ENCODE measurements around the gene ZNF556. TPM values are rescaled to one million over a fixed set of nuclear protein-coding genes. Genes with fewer than 3 reads are reported as not detected.

ZNF556 gene
- total RNA-seq, 1 donor: 0.86 TPM

GRCh38 chr19:2853015-2853606, 14.0 kb upstream of the ZNF556 start:
- no peak overlapping the region for H3K4me3 ChIP-seq (ENCODE audit: low read depth, low read length)
- no peak for DNase-seq (ENCODE audit: low read depth)
- no peak for TF ChIP-seq CTCF (IDR thresholded peaks at IDR 0.05; ENCODE audit: insufficient read depth, low read depth, low read length)

- no peak for DNase-seq (ENCODE audit: low read depth)
- TF ChIP-seq CTCF (IDR thresholded peaks at IDR 0.05; ENCODE audit: insufficient read depth, low read depth, low read length): no peak
- no peak overlapping the region for H3K4me3 ChIP-seq (ENCODE audit: low read depth, low read length)
Measured at GRCh38 chr19:2854849-2855248, 12.3 kb upstream of the ZNF556 start.

GRCh38 chr19:2856457-2857050, 10.6 kb upstream of the ZNF556 start:
- no peak for DNase-seq (ENCODE audit: low read depth)
- no peak for TF ChIP-seq CTCF (IDR thresholded peaks at IDR 0.05; ENCODE audit: insufficient read depth, low read depth, low read length)

GRCh38 chr19:2858864-2859263, 8.3 kb upstream of the ZNF556 start:
- no peak for DNase-seq (ENCODE audit: low read depth)
- TF ChIP-seq CTCF (IDR thresholded peaks at IDR 0.05; ENCODE audit: insufficient read depth, low read depth, low read length): no peak
- no peak overlapping the region for H3K4me3 ChIP-seq (ENCODE audit: low read depth, low read length)

More at GRCh38 chr19:2856457-2857050, 10.6 kb upstream of the ZNF556 start:
- no peak overlapping the region for H3K4me3 ChIP-seq (ENCODE audit: low read depth, low read length)

DNA sequence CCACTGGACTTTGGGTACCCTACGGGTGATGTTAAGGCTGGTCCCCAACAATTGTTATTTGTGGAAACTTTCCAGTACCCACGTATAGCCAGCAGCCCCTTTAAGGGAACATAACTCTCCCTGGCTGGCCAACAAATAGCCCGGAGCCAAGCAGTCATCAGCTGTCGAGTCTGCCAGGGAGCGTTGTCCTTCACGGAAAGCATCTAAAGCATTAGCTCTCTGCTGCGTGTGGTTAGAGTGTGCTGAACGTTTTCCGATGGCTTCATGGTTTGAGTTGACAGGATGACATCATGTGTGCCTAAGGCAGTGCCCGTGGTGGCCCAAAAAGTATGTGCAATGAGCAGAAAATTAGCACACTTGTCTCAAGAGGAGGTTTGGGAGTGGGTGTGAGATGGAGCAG, 3.3 kb upstream of the ZNF556 start:
- no peak for TF ChIP-seq CTCF (IDR thresholded peaks at IDR 0.05; ENCODE audit: insufficient read depth, low read depth, low read length)
- no peak for DNase-seq (ENCODE audit: low read depth)
- H3K4me3 ChIP-seq (ENCODE audit: low read depth, low read length): no peak overlapping the region

- no peak overlapping the region for H3K4me3 ChIP-seq (ENCODE audit: low read depth, low read length)
- no peak for TF ChIP-seq CTCF (IDR thresholded peaks at IDR 0.05; ENCODE audit: insufficient read depth, low read depth, low read length)
- peak; percentile 36 for DNase-seq (ENCODE audit: low read depth)
Measured at GRCh38 chr19:2865334-2866100, 1.6 kb upstream of the ZNF556 start.

Measured in fibroblast of villous mesenchyme (primary cell).